NB4 (cell line): ENCODE results near the gene ARHGAP15.

Experiments used
- CTCF ChIP-seq: IDR thresholded peaks from one replicate; pipeline ENCODE4 v1.5.1; 2012; ENCODE audit warnings: low read depth, low read length
- POLR2A ChIP-seq: IDR thresholded peaks from 2 replicates; pipeline ENCODE4 v1.6.1; 2011; ENCODE audit warnings: mild to moderate bottlenecking; ENCODE audit not compliant: insufficient read length; ENCODE audit errors: extremely low read depth

GRCh38 chr2:143428700-143429099 lies 299.5 kb downstream of the ARHGAP15 start:
- TF ChIP-seq CTCF: no peak
- TF ChIP-seq POLR2A: no peak
